HepG2 (cell line): Measurements from ENCODE around the gene PLEKHA8.

Source experiments
- RELA ChIP-seq: sonication (generic); formaldehyde crosslinking; IDR thresholded peaks from 2 replicates; pipeline ENCODE4 v1.4.0; 2020; ENCODE audit warnings: missing genetic modification reagents
- ZBTB33 ChIP-seq: sonication (generic); formaldehyde crosslinking; IDR thresholded peaks from 2 replicates; pipeline ENCODE4 v1.4.0; 2020; ENCODE audit warnings: missing genetic modification reagents
- ZFP1 ChIP-seq: IDR thresholded peaks from 2 replicates; pipeline ENCODE4 v1.6.1; 2016
- ZNF343 ChIP-seq: sonication (generic); formaldehyde crosslinking; IDR thresholded peaks from 2 replicates; pipeline ENCODE4 v1.4.0; 2020; ENCODE audit warnings: mild to moderate bottlenecking, missing genetic modification reagents

- TF ChIP-seq ZFP1 (CRISPR knock-in tag): no peak
- no peak for TF ChIP-seq ZNF343
- no peak for TF ChIP-seq RELA
- no peak for TF ChIP-seq ZBTB33 (CRISPR knock-in tag)
Measured at GRCh38 chr7:30146127-30146612, 118.0 kb downstream of the PLEKHA8 start.
